GM12875 (cell line): ENCODE results near the gene ZNF444.
A peak's percentile ranks its signal among the peaks of the same experiment; 100 is the strongest.
"Not testable (repeated sequence)": the region's sequence is repeated elsewhere in the genome, so short reads cannot be mapped to it uniquely, and the experiment has no call there.

Source experiments
- H3K4me3 ChIP-seq: one replicate; pipeline ENCODE4 v1.5.1; 2011; ENCODE audit warnings: low read depth, low read length, control low read depth
- CTCF ChIP-seq: IDR thresholded peaks from 2 replicates; pipeline ENCODE4 v1.5.1; 2011; ENCODE audit warnings: low read depth, mild to moderate bottlenecking, control low read depth, inconsistent platforms, low read length, moderate library complexity, borderline replicate concordance; ENCODE audit not compliant: insufficient read depth

Gene ZNF444

DNA sequence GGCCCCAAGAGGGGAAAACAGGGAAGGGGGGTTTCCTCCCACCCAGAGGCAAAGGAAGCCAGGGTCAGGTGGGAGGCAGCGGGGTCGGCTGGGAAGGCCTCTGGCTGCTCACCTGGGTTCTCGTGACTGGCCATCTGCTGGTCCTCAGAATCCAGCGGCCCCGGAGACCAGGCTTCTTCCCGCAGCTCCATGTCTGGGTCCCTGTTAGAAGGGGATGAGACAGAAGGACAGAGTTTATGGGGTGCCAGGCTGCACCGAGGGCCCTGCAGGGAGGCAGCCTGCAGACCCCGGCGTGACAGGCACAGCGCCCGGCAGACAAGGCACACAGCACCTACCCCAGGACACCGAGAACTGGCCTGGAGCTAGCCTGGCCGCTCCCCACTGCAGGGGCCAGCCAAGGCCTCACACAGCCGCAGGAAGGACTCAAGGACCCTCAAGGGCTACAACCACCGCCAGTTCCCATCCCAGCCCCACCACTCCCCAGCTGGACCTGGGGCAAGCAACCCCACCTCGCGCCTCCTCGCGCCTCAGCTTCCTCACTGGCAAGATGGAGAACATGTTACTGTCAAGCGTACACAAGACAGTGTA is 38.0 kb upstream of the ZNF444 start:
- no peak for TF ChIP-seq CTCF
- H3K4me3 ChIP-seq: no peak overlapping the region

DNA sequence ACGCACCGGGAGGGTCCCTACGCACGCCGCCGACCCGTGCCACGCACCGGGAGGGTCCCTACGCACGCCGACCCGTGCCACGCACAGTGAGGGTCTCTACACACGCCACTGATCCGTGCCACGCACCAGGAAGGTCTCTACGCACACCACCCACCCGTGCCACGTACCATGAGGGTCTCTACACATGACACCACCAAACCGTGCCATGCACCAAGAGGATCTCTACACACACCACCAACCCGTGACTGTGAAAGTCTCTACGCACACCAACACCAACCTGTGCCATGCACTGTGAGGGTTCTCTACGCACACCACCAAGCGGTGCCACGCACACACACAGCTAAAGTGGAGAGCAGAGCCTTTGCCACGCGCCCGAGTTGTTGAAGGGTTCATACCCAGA is 36.7 kb upstream of the ZNF444 start:
- TF ChIP-seq CTCF: no peak
- no peak overlapping the region for H3K4me3 ChIP-seq

DNA sequence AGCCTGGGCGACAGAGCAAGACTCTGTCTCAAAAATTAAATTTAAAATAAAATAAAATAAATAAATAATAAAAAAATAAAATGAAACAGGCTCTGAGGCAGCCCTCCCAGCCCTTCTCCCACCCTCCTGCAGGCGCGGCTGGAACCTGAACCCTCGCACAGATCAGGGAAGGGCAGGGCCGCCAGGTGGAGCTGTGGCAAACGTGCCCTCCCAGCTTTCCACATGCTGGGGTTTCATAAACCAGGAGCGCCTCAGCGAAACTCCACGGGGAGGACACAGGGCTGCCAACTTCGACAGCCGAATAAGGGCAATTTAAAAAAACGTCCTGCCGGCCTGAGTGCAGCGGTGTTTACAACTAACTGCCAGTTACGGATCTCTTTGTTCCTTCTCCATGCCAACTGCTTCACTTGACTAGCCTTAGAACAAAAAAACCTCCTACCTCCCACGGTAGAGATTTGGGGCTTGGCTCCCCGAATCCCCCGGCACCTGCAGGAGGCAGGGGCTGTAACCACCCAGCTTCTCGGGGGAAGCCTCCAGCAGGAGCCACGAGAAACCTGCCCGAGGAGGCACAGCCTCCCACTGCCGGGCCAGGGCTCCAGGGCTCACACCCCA is 35.9 kb upstream of the ZNF444 start:
- H3K4me3 ChIP-seq: no peak overlapping the region

DNA sequence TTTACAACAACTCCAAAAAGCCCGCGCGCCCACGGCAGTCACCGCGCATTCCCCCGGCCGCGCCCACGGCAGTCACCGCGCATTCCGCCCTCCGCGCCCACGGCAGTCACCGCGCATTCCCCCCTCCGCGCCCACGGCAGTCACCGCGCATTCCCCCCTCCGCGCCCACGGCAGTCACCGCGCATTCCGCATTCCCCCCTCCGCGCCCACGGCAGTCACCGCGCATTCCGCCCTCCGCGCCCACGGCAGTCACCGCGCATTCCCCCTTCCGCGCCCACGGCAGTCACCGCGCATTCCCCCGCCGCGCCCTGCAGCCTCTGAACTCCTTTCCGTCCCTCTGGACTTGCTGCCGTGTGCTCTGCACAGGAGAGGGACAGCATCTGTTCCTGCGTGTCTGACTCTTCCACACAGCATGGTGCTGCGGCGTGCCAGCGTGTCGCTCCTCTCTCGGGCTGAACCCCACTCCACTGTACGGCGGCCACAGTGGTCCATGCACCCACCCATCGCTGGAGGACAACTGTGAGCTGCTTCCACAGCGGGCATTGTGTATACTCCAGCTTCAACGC is 35.2 kb upstream of the ZNF444 start:
- H3K4me3 ChIP-seq: not testable (repeated sequence)

More for the DNA sequence above, 35.9 kb upstream of the ZNF444 start:
- peak; percentile 52; the same call in 1 of the 2 replicates for TF ChIP-seq CTCF

DNA sequence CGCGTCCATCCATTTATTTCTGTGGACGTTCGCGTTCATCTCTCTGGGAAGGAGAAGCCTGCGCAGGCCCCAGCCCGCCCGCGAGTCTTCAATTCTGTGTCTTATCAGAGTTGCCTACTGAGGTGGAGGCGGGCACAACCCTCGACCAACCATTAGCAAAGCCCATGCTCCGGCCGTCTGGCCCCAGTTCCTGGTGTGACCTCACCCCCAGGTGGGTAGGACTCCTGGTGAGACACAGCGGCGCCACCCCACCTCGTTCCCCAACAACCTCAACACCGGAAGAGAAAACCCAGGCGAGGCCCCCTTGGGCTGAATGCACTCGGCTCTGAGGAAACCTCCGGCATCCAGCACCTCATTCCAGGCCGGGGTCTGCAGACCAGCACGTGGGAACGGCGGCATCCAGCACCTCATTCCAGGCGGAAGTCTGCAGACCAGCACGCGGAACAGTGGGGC is 34.7 kb upstream of the ZNF444 start:
- H3K4me3 ChIP-seq: no peak overlapping the region

GRCh38 chr19:56106993-56107392 is 34.1 kb upstream of the ZNF444 start:
- no peak for TF ChIP-seq CTCF
- no peak overlapping the region for H3K4me3 ChIP-seq

More for the DNA sequence above, 34.7 kb upstream of the ZNF444 start:
- no peak for TF ChIP-seq CTCF

- H3K4me3 ChIP-seq: no peak overlapping the region
- TF ChIP-seq CTCF: no peak
Measured at GRCh38 chr19:56107626-56108351, 33.3 kb upstream of the ZNF444 start.
